Brain microvascular endothelial cell (primary cell): ENCODE results near the gene P2RY2.

Experiments used
- DNase-seq: peaks from one replicate; pipeline ENCODE4 v3.0.0-alpha.2; 2020
- H3K27ac ChIP-seq: fragments of 250-450 bp; sonication (Bioruptor Pico); 2 replicates; pipeline ENCODE4 v1.5.1; 2020; ENCODE audit warnings: mild to moderate bottlenecking, moderate library complexity
- H3K27me3 ChIP-seq: fragments of 250-450 bp; sonication (Bioruptor Pico); replicated peaks from 2 replicates; pipeline ENCODE4 v1.5.1; 2020; ENCODE audit warnings: mild to moderate bottlenecking
- H3K36me3 ChIP-seq: fragments of 250-450 bp; sonication (Bioruptor Pico); replicated peaks from 2 replicates; pipeline ENCODE4 v1.5.1; 2020; ENCODE audit warnings: mild to moderate bottlenecking
- H3K4me3 ChIP-seq: 2 replicates; pipeline ENCODE4 v1.5.1; 2011; ENCODE audit warnings: low read depth, mild to moderate bottlenecking, control low read depth, low read length, moderate library complexity
- CTCF ChIP-seq: IDR thresholded peaks from 2 replicates; pipeline ENCODE4 v1.5.1; 2011; ENCODE audit warnings: low read depth, mild to moderate bottlenecking, moderate library complexity, low read length, control low read depth, inconsistent platforms; ENCODE audit errors: missing control alignments
- in situ Hi-C: cut with HindIII; loops from 2 replicates; pipeline ENCODE4 v1.10.0; 2017; ENCODE audit warnings: low sequenced_read_pairs, low pct_ligation_motif_present

Gene P2RY2

GRCh38 chr11:73262851-73263495, 44.9 kb downstream of the P2RY2 start:
- H3K4me3 ChIP-seq: no peak overlapping the region
- in situ Hi-C loops: no loop called here
- peaks cover 2% of the 10 kb centered on the region for H3K27me3 ChIP-seq
- no peak overlapping the region for H3K27ac ChIP-seq
- H3K36me3 ChIP-seq: no peaks in the 10 kb centered on the region
- TF ChIP-seq CTCF: no peak
- DNase-seq: peak; percentile 25

GRCh38 chr11:73263640-73264039, 45.6 kb downstream of the P2RY2 start:
- TF ChIP-seq CTCF: no peak
- in situ Hi-C loops: no loop called here
- Histone ChIP-seq H3K4me3 (no peak overlapping the region), H3K27me3 (peaks cover 2% of the 10 kb centered on the region), H3K36me3 (no peaks in the 10 kb centered on the region), H3K27ac (no peak overlapping the region)
- no peak for DNase-seq

- H3K4me3 ChIP-seq: no peak overlapping the region
- in situ Hi-C loops: no loop called here
Measured at GRCh38 chr11:73265278-73265810, 47.3 kb downstream of the P2RY2 start.

GRCh38 chr11:73265853-73266645, 48.0 kb downstream of the P2RY2 start:
- no peak for DNase-seq
- H3K27me3 ChIP-seq: peaks cover 2% of the 10 kb centered on the region
- no peaks in the 10 kb centered on the region for H3K36me3 ChIP-seq
- H3K27ac ChIP-seq: no peak overlapping the region
- TF ChIP-seq CTCF: no peak
- no peak overlapping the region for H3K4me3 ChIP-seq
- in situ Hi-C loops: no loop called here

More at GRCh38 chr11:73265278-73265810, 47.3 kb downstream of the P2RY2 start:
- Histone ChIP-seq H3K36me3 (no peaks in the 10 kb centered on the region), H3K27me3 (peaks cover 2% of the 10 kb centered on the region), H3K27ac (no peak overlapping the region)
- no peak for TF ChIP-seq CTCF
- no peak for DNase-seq

GRCh38 chr11:73266646-73267020, 48.6 kb downstream of the P2RY2 start:
- no peak for DNase-seq
- in situ Hi-C loops: no loop called here
- Histone ChIP-seq H3K4me3 (no peak overlapping the region), H3K27ac (no peak overlapping the region), H3K27me3 (peaks cover 2% of the 10 kb centered on the region), H3K36me3 (no peaks in the 10 kb centered on the region)
- no peak for TF ChIP-seq CTCF
